Ishikawa (cell line): ENCODE data around the gene CTNNBL1.

Experiments used
- CEBPB ChIP-seq: IDR thresholded peaks from 2 replicates; pipeline ENCODE4 v1.6.1; 2012
- CREB1 ChIP-seq: IDR thresholded peaks from 2 replicates; pipeline ENCODE4 v1.6.1; 2012; ENCODE audit warnings: low read depth
- EGR1 ChIP-seq: IDR thresholded peaks from 2 replicates; pipeline ENCODE4 v1.6.1; 2012
- EP300 ChIP-seq: IDR thresholded peaks from 2 replicates; pipeline ENCODE4 v1.6.1; 2012; ENCODE audit warnings: borderline replicate concordance
- FOXM1 ChIP-seq: IDR thresholded peaks from 2 replicates; pipeline ENCODE4 v1.6.1; 2012; ENCODE audit warnings: low read depth, borderline replicate concordance
- MAX ChIP-seq: IDR thresholded peaks from 2 replicates; pipeline ENCODE4 v1.6.1; 2012
- NFIC ChIP-seq: IDR thresholded peaks from 2 replicates; pipeline ENCODE4 v1.6.1; 2012
- RAD21 ChIP-seq: IDR thresholded peaks from 2 replicates; pipeline ENCODE4 v1.6.1; 2012; ENCODE audit warnings: low read depth
- REST ChIP-seq: IDR thresholded peaks from 2 replicates; pipeline ENCODE4 v1.6.1; 2012; ENCODE audit warnings: low read depth, mild to moderate bottlenecking
- TAF1 ChIP-seq: IDR thresholded peaks from 2 replicates; pipeline ENCODE4 v1.6.1; 2012; ENCODE audit warnings: low read depth, mild to moderate bottlenecking
- TCF12 ChIP-seq: IDR thresholded peaks from 2 replicates; pipeline ENCODE4 v1.6.1; 2012; ENCODE audit warnings: low read depth
- TEAD4 ChIP-seq: IDR thresholded peaks from 2 replicates; pipeline ENCODE4 v1.6.1; 2012
- USF1 ChIP-seq: IDR thresholded peaks from 2 replicates; pipeline ENCODE4 v1.6.1; 2012
- YY1 ChIP-seq: IDR thresholded peaks from 2 replicates; pipeline ENCODE4 v1.6.1; 2012; ENCODE audit warnings: low read depth
- ZBTB7A ChIP-seq: IDR thresholded peaks from 2 replicates; pipeline ENCODE4 v1.6.1; 2012; ENCODE audit warnings: low read depth

CTNNBL1 gene

GRCh38 chr20:37661519-37661918, 32.3 kb upstream of the CTNNBL1 start:
- TF ChIP-seq RAD21 (no peak), EGR1 (no peak), NFIC (no peak), MAX (no peak), TAF1 (no peak), ZBTB7A (no peak), TCF12 (no peak), CEBPB (no peak)

- TF ChIP-seq TAF1: no peak
- TF ChIP-seq YY1: no peak
- no peak for TF ChIP-seq EP300
- no peak for TF ChIP-seq CEBPB
- TF ChIP-seq NFIC: no peak
Measured at GRCh38 chr20:37662308-37662707, 31.5 kb upstream of the CTNNBL1 start.

- TF ChIP-seq TEAD4 (no peak), USF1 (no peak), CEBPB (no peak), TAF1 (no peak), REST (no peak), EP300 (no peak), NFIC (no peak), EGR1 (no peak), TCF12 (no peak), FOXM1 (no peak), CREB1 (no peak), ZBTB7A (no peak), RAD21 (no peak), MAX (no peak), YY1 (no peak)
Measured at GRCh38 chr20:37668166-37668565, 25.7 kb upstream of the CTNNBL1 start.

- TF ChIP-seq EP300: no peak
- no peak for TF ChIP-seq NFIC
- TF ChIP-seq TAF1: no peak
- no peak for TF ChIP-seq REST
Measured at GRCh38 chr20:37669062-37669772, 24.6 kb upstream of the CTNNBL1 start.

GRCh38 chr20:37669773-37670236, 24.0 kb upstream of the CTNNBL1 start:
- TF ChIP-seq CEBPB: no peak
- TF ChIP-seq MAX: no peak
- TF ChIP-seq TEAD4: no peak

GRCh38 chr20:37670351-37670791, 23.5 kb upstream of the CTNNBL1 start:
- TF ChIP-seq FOXM1 (no peak), USF1 (no peak), CREB1 (no peak), TCF12 (no peak), NFIC (no peak), MAX (no peak), TEAD4 (no peak), YY1 (no peak), EP300 (no peak), TAF1 (no peak), CEBPB (no peak), RAD21 (no peak), REST (no peak), EGR1 (no peak), ZBTB7A (no peak)
